Measurements from ENCODE around the gene SLC38A6.

GRCh38 chr14:60958146-60958545 lies 22.9 kb upstream of the SLC38A6 start:
- TF ChIP-seq CTCF (IDR thresholded peaks at IDR 0.05): no peak
- TF ChIP-seq POLR2A (IDR thresholded peaks at IDR 0.05): no peak
